Measurements from ENCODE around the gene GPATCH8. TPM values are rescaled to one million over a fixed set of nuclear protein-coding genes. Genes with fewer than 3 reads are reported as not detected.
"Not testable (repeated sequence)": the region's sequence is repeated elsewhere in the genome, so short reads cannot be mapped to it uniquely, and the experiment has no call there.

Gene GPATCH8
- polyA plus RNA-seq, 5 donors: 38.5 to 54.9 (median 50.4) TPM

- DNase-seq: no peak
These were observed 126.4 kb downstream of the GPATCH8 start for GRCh38 chr17:44376779-44377178.

GRCh38 chr17:44376124-44376523 is 127.1 kb downstream of the GPATCH8 start:
- DNase-seq: peak; percentile 52 to 64

GRCh38 chr17:44375196-44376017 is 127.8 kb downstream of the GPATCH8 start:
- no peak for DNase-seq

GRCh38 chr17:44374306-44375195 is 128.7 kb downstream of the GPATCH8 start:
- DNase-seq: no peak

GRCh38 chr17:44372036-44372435 is 131.2 kb downstream of the GPATCH8 start:
- no peak for DNase-seq

GRCh38 chr17:44369414-44370023 is 133.7 kb downstream of the GPATCH8 start:
- DNase-seq: not testable (repeated sequence)

- DNase-seq: not testable (repeated sequence)
These were observed 134.6 kb downstream of the GPATCH8 start for GRCh38 chr17:44368391-44369243.

GRCh38 chr17:44367231-44367979 is 135.8 kb downstream of the GPATCH8 start:
- no peak for DNase-seq

- DNase-seq: not testable (repeated sequence)
These were observed 138.2 kb downstream of the GPATCH8 start for GRCh38 chr17:44365051-44365450.

- DNase-seq: peak; percentile 65 to 66
These were observed 139.5 kb downstream of the GPATCH8 start, which contains the start of gene FAM171A2 for GRCh38 chr17:44363613-44364159. FAM171A2 (minus strand) TSS chr17:44363853; CDS start chr17:44363714, 139 bp downstream.

- no peak for DNase-seq
These were observed 140.1 kb downstream of the GPATCH8 start for GRCh38 chr17:44362949-44363612.

- no peak for DNase-seq
These were observed 140.7 kb downstream of the GPATCH8 start for GRCh38 chr17:44362459-44362948.

- DNase-seq: no peak
These were observed 141.6 kb downstream of the GPATCH8 start for GRCh38 chr17:44361292-44362260.

GRCh38 chr17:44360826-44361225 is 142.4 kb downstream of the GPATCH8 start:
- peak in 1 of 2 donors; percentile 57 for DNase-seq

- DNase-seq: no peak
These were observed 143.1 kb downstream of the GPATCH8 start for GRCh38 chr17:44360144-44360533.

- DNase-seq: no peak
These were observed 143.6 kb downstream of the GPATCH8 start for GRCh38 chr17:44359458-44360143.

- no peak for DNase-seq
These were observed 144.2 kb downstream of the GPATCH8 start for GRCh38 chr17:44359006-44359405.

Measured in right lung (tissue), 5 donors.